GM21381 (cell line): Measurements from ENCODE around the gene PTPRD.

Experiments
- ATAC-seq: cut with Tn5 transposase; IDR thresholded peaks from one replicate; pipeline ENCODE4 v1.9.1; 2021; ENCODE audit warnings: mild to moderate bottlenecking, moderate library complexity; ENCODE audit not compliant: unreplicated experiment

The PTPRD gene

GRCh38 chr9:8857068-8857925, 1755.5 kb downstream of the PTPRD start:
- ATAC-seq, result no peak

- no peak for ATAC-seq
These were observed 1756.3 kb downstream of the PTPRD start for GRCh38 chr9:8856396-8857067.

- no peak for ATAC-seq
These were observed 1757.8 kb downstream of the PTPRD start for GRCh38 chr9:8855046-8855445.

GRCh38 chr9:8852301-8852864, 1760.4 kb downstream of the PTPRD start:
- ATAC-seq, result no peak

GRCh38 chr9:8850914-8851313, 1761.9 kb downstream of the PTPRD start:
- no peak for ATAC-seq

GRCh38 chr9:8845808-8846207, 1767.0 kb downstream of the PTPRD start:
- ATAC-seq, result no peak

GRCh38 chr9:8845376-8845775, 1767.4 kb downstream of the PTPRD start:
- ATAC-seq, result no peak

- ATAC-seq, result no peak
These were observed 1768.3 kb downstream of the PTPRD start for GRCh38 chr9:8844549-8844948.

- no peak for ATAC-seq
These were observed 1770.2 kb downstream of the PTPRD start for GRCh38 chr9:8842402-8843193.

GRCh38 chr9:8838136-8838535, 1774.7 kb downstream of the PTPRD start:
- ATAC-seq, result no peak

GRCh38 chr9:8835291-8835690, 1777.5 kb downstream of the PTPRD start:
- ATAC-seq, result no peak

GRCh38 chr9:8832955-8833354, 1779.8 kb downstream of the PTPRD start:
- no peak for ATAC-seq

- ATAC-seq, result no peak
These were observed 1780.4 kb downstream of the PTPRD start for GRCh38 chr9:8832386-8832785.

GRCh38 chr9:8831568-8831967, 1781.2 kb downstream of the PTPRD start:
- no peak for ATAC-seq

GRCh38 chr9:8826281-8826680, 1786.5 kb downstream of the PTPRD start:
- ATAC-seq, result no peak

- ATAC-seq, result no peak
These were observed 1787.1 kb downstream of the PTPRD start for GRCh38 chr9:8825585-8826147.

- no peak for ATAC-seq
These were observed 1789.5 kb downstream of the PTPRD start for GRCh38 chr9:8823131-8823895.

GRCh38 chr9:8822667-8823025, 1790.2 kb downstream of the PTPRD start:
- ATAC-seq, result no peak

- ATAC-seq, result no peak
These were observed 1790.7 kb downstream of the PTPRD start for GRCh38 chr9:8821910-8822666.
